GM23338 (cell line): ENCODE results near the gene STK32C.

Experiments used
- CREB1 ChIP-seq: fragments of 250-450 bp; sonication (Bioruptor Pico); IDR thresholded peaks from 2 replicates; pipeline ENCODE4 v1.5.0; 2020; ENCODE audit warnings: low read depth, mild to moderate bottlenecking, moderate library complexity
- EZH2 ChIP-seq: fragments of 200-600 bp; sonication (generic); IDR thresholded peaks from one replicate; pipeline ENCODE4 v1.8.0; 2017; ENCODE audit warnings: antibody characterized with exemption, mild to moderate bottlenecking, low read depth; ENCODE audit not compliant: unreplicated experiment
- EZH2phosphoT487 ChIP-seq: fragments of 200-600 bp; sonication (generic); IDR thresholded peaks from one replicate; pipeline ENCODE4 v1.8.1; 2018; ENCODE audit warnings: antibody characterized with exemption; ENCODE audit not compliant: unreplicated experiment
- JUNB ChIP-seq: IDR thresholded peaks from one replicate; pipeline ENCODE4 v1.6.1; 2016; ENCODE audit warnings: antibody characterized with exemption; ENCODE audit not compliant: unreplicated experiment
- NANOG ChIP-seq: IDR thresholded peaks from 2 replicates; pipeline ENCODE4 v1.6.1; 2016; ENCODE audit warnings: antibody characterized with exemption, borderline replicate concordance
- POLR2AphosphoS5 ChIP-seq: IDR thresholded peaks from 2 replicates; pipeline ENCODE4 v1.6.1; 2016; ENCODE audit warnings: antibody characterized with exemption, low read depth
- STAT1 ChIP-seq: IDR thresholded peaks from one replicate; pipeline ENCODE4 v1.6.1; 2016; ENCODE audit warnings: antibody characterized with exemption; ENCODE audit not compliant: unreplicated experiment
- ZNF114 ChIP-seq: fragments of 250-450 bp; sonication (Bioruptor Pico); IDR thresholded peaks from 2 replicates; pipeline ENCODE4 v1.5.0; 2020; ENCODE audit warnings: mild to moderate bottlenecking, moderate library complexity
- ZNF331 ChIP-seq: fragments of 250-450 bp; sonication (Bioruptor Pico); IDR thresholded peaks from 2 replicates; pipeline ENCODE4 v1.5.0; 2020; ENCODE audit warnings: low read depth, mild to moderate bottlenecking, moderate library complexity
- TF ChIP-seq, protein P1 (sequence below), 2 experiments: fragments of 200-600 bp in 1 of 2; sonication (generic) in 1 of 2; conservative IDR thresholded peaks; 2 replicates each; pipeline versions ENCODE4 v1.5.1 to v1.6.1; 2016 to 2017; ENCODE audit warnings: antibody characterized with exemption in 2 of 2, low read depth in 2 of 2, mild to moderate bottlenecking in 2 of 2, moderate library complexity in 1 of 2
- TF ChIP-seq, protein P2 (sequence below): IDR thresholded peaks from one replicate; pipeline ENCODE4 v1.6.1; 2018; ENCODE audit warnings: antibody characterized with exemption; ENCODE audit not compliant: unreplicated experiment
- TF ChIP-seq, protein P3 (sequence below): IDR thresholded peaks from 2 replicates; pipeline ENCODE4 v1.6.1; 2016; ENCODE audit warnings: antibody characterized with exemption
- TF ChIP-seq, protein P4 (sequence below): fragments of 250-450 bp; sonication (Bioruptor Pico); IDR thresholded peaks from 2 replicates; pipeline ENCODE4 v1.5.0; 2020; ENCODE audit warnings: mild to moderate bottlenecking, moderate library complexity

DNA sequence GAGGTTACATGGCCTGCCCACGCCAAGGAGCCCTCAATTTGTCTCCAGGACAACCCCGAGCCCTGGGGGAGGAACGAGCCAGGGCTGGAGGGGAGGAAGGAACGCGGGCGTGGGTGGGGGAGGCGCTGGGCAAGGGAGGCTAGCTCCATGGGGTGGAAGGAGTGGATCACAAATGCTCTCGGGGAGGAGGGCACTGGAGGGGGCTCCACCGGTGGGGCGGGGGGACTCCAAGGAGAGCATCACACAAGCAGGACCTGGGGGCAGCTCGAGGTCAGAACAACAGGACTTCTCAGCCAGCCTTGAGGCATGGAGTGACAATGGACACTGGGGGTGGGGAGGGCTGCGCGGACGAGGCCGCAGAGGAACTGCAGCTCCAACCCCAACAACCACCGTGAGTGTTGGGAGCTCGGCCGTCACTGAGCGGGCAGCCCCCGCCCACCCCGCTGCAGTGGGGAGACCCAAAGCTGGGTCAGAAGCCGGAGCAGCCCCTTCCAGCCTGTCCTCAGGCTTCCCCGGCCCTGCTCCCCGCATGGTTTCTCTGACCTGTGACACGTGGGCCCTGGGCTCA is 41.1 kb downstream of the STK32C start:
- TF ChIP-seq ZNF114 (CRISPR knock-in tag): no peak
- TF ChIP-seq, protein P1, sequence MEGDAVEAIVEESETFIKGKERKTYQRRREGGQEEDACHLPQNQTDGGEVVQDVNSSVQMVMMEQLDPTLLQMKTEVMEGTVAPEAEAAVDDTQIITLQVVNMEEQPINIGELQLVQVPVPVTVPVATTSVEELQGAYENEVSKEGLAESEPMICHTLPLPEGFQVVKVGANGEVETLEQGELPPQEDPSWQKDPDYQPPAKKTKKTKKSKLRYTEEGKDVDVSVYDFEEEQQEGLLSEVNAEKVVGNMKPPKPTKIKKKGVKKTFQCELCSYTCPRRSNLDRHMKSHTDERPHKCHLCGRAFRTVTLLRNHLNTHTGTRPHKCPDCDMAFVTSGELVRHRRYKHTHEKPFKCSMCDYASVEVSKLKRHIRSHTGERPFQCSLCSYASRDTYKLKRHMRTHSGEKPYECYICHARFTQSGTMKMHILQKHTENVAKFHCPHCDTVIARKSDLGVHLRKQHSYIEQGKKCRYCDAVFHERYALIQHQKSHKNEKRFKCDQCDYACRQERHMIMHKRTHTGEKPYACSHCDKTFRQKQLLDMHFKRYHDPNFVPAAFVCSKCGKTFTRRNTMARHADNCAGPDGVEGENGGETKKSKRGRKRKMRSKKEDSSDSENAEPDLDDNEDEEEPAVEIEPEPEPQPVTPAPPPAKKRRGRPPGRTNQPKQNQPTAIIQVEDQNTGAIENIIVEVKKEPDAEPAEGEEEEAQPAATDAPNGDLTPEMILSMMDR (conservative IDR thresholded peaks at IDR 0.05; ENCODE audit: low read depth in 2 of 2): no peak
- TF ChIP-seq EZH2: no peak
- TF ChIP-seq POLR2AphosphoS5: no peak
- TF ChIP-seq, protein P2, sequence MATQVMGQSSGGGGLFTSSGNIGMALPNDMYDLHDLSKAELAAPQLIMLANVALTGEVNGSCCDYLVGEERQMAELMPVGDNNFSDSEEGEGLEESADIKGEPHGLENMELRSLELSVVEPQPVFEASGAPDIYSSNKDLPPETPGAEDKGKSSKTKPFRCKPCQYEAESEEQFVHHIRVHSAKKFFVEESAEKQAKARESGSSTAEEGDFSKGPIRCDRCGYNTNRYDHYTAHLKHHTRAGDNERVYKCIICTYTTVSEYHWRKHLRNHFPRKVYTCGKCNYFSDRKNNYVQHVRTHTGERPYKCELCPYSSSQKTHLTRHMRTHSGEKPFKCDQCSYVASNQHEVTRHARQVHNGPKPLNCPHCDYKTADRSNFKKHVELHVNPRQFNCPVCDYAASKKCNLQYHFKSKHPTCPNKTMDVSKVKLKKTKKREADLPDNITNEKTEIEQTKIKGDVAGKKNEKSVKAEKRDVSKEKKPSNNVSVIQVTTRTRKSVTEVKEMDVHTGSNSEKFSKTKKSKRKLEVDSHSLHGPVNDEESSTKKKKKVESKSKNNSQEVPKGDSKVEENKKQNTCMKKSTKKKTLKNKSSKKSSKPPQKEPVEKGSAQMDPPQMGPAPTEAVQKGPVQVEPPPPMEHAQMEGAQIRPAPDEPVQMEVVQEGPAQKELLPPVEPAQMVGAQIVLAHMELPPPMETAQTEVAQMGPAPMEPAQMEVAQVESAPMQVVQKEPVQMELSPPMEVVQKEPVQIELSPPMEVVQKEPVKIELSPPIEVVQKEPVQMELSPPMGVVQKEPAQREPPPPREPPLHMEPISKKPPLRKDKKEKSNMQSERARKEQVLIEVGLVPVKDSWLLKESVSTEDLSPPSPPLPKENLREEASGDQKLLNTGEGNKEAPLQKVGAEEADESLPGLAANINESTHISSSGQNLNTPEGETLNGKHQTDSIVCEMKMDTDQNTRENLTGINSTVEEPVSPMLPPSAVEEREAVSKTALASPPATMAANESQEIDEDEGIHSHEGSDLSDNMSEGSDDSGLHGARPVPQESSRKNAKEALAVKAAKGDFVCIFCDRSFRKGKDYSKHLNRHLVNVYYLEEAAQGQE: no peak
- no peak for TF ChIP-seq ZNF331 (CRISPR knock-in tag)
- no peak for TF ChIP-seq STAT1
- TF ChIP-seq, protein P3, sequence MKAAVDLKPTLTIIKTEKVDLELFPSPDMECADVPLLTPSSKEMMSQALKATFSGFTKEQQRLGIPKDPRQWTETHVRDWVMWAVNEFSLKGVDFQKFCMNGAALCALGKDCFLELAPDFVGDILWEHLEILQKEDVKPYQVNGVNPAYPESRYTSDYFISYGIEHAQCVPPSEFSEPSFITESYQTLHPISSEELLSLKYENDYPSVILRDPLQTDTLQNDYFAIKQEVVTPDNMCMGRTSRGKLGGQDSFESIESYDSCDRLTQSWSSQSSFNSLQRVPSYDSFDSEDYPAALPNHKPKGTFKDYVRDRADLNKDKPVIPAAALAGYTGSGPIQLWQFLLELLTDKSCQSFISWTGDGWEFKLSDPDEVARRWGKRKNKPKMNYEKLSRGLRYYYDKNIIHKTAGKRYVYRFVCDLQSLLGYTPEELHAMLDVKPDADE: no peak
- TF ChIP-seq EZH2phosphoT487: no peak
- no peak for TF ChIP-seq CREB1 (CRISPR knock-in tag)
- no peak for TF ChIP-seq NANOG
- no peak for TF ChIP-seq JUNB
- TF ChIP-seq, protein P4, sequence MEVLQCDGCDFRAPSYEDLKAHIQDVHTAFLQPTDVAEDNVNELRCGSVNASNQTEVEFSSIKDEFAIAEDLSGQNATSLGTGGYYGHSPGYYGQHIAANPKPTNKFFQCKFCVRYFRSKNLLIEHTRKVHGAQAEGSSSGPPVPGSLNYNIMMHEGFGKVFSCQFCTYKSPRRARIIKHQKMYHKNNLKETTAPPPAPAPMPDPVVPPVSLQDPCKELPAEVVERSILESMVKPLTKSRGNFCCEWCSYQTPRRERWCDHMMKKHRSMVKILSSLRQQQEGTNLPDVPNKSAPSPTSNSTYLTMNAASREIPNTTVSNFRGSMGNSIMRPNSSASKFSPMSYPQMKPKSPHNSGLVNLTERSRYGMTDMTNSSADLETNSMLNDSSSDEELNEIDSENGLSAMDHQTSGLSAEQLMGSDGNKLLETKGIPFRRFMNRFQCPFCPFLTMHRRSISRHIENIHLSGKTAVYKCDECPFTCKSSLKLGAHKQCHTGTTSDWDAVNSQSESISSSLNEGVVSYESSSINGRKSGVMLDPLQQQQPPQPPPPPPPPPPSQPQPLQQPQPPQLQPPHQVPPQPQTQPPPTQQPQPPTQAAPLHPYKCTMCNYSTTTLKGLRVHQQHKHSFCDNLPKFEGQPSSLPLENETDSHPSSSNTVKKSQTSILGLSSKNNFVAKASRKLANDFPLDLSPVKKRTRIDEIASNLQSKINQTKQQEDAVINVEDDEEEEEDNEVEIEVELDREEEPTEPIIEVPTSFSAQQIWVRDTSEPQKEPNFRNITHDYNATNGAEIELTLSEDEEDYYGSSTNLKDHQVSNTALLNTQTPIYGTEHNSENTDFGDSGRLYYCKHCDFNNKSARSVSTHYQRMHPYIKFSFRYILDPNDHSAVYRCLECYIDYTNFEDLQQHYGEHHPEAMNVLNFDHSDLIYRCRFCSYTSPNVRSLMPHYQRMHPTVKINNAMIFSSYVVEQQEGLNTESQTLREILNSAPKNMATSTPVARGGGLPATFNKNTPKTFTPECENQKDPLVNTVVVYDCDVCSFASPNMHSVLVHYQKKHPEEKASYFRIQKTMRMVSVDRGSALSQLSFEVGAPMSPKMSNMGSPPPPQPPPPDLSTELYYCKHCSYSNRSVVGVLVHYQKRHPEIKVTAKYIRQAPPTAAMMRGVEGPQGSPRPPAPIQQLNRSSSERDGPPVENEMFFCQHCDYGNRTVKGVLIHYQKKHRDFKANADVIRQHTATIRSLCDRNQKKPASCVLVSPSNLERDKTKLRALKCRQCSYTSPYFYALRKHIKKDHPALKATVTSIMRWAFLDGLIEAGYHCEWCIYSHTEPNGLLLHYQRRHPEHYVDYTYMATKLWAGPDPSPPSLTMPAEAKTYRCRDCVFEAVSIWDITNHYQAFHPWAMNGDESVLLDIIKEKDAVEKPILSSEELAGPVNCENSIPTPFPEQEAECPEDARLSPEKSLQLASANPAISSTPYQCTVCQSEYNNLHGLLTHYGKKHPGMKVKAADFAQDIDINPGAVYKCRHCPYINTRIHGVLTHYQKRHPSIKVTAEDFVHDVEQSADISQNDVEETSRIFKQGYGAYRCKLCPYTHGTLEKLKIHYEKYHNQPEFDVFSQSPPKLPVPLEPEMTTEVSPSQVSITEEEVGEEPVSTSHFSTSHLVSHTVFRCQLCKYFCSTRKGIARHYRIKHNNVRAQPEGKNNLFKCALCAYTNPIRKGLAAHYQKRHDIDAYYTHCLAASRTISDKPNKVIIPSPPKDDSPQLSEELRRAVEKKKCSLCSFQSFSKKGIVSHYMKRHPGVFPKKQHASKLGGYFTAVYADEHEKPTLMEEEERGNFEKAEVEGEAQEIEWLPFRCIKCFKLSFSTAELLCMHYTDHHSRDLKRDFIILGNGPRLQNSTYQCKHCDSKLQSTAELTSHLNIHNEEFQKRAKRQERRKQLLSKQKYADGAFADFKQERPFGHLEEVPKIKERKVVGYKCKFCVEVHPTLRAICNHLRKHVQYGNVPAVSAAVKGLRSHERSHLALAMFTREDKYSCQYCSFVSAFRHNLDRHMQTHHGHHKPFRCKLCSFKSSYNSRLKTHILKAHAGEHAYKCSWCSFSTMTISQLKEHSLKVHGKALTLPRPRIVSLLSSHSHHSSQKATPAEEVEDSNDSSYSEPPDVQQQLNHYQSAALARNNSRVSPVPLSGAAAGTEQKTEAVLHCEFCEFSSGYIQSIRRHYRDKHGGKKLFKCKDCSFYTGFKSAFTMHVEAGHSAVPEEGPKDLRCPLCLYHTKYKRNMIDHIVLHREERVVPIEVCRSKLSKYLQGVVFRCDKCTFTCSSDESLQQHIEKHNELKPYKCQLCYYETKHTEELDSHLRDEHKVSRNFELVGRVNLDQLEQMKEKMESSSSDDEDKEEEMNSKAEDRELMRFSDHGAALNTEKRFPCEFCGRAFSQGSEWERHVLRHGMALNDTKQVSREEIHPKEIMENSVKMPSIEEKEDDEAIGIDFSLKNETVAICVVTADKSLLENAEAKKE (CRISPR knock-in tag): no peak
